HAP-1 (cell line): Measurements from ENCODE around the gene ALPK1.
A peak's percentile ranks its signal among the peaks of the same experiment; 100 is the strongest.
"Not testable (repeated sequence)": the region's sequence is repeated elsewhere in the genome, so short reads cannot be mapped to it uniquely, and the experiment has no call there.

Experiments
- DNase-seq, 2 experiments: peaks; one replicate each; pipeline ENCODE4 v3.0.0-alpha.2; 2016 to 2020; ENCODE audit warnings: low spot score in 2 of 2
- H3K27me3 ChIP-seq: fragments of 250-450 bp; sonication (Bioruptor Pico); 2 replicates; pipeline ENCODE4 v1.5.1; 2020; ENCODE audit warnings: low read depth, mild to moderate bottlenecking, moderate library complexity
- H3K36me3 ChIP-seq: fragments of 250-450 bp; sonication (Bioruptor Pico); replicated peaks from 2 replicates; pipeline ENCODE4 v1.5.1; 2020; ENCODE audit warnings: mild to moderate bottlenecking
- H3K4me1 ChIP-seq: fragments of 250-450 bp; sonication (Bioruptor Pico); 2 replicates; pipeline ENCODE4 v1.5.1; 2020; ENCODE audit warnings: mild to moderate bottlenecking
- H3K4me3 ChIP-seq: fragments of 250-450 bp; sonication (Bioruptor Pico); 2 replicates; pipeline ENCODE4 v1.5.1; 2020; ENCODE audit warnings: mild to moderate bottlenecking, moderate library complexity
- H3K9me3 ChIP-seq: fragments of 250-450 bp; sonication (Bioruptor Pico); 2 replicates; pipeline ENCODE4 v1.5.1; 2020; ENCODE audit warnings: mild to moderate bottlenecking, moderate library complexity
- in situ Hi-C: fragments of 300-500 bp; cut with MboI; formaldehyde crosslinking; loops from 3 replicates; pipeline ENCODE4 v1.14.3; 2020; ENCODE audit warnings: low sequenced_read_pairs, inconsistent platforms, mixed read lengths

ALPK1 gene

DNA sequence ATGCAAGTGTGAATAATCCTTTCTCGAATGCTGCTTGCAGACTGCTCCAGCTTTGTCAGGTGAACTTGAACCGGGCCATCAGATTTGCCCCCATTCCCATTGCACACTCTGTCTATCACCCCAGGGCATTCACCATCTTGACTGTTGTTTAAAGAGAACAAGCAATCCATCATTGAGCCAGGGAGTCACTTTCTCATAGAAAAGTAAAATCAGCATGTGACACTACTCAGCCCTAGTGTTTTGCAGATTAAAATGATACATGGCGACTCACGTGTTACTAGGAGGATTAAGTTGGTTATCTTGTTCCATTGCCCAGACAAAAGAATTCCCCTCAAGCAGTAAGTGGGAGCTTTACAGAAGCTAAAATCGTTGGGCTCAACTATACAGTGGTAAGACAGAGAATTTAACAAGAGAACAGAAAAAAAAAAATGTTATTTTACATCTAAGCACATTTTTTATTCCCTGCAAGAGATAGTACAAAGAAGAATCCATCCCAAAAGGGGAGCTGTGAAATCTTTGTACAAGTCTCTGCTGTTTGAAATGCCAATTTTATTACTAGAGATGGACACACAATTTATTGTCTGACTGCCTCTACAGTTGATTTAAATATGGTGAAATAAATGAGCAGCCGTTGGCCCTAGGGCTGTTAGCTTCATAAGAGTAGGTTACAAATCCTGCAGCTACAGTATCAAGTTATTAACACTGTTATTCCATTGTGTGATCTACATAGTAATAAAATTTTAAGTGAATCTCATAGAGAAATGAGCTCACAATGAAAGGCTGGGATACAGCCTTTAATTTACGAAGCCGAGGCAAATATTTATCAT, 151.3 kb downstream of the ALPK1 start:
- in situ Hi-C loops: loop anchor here (5.0 kb wide), 1 partner anchor 74 kb away; no protein-coding TSS in a partner anchor
- H3K36me3 ChIP-seq: no peaks in the 10 kb centered on the region
- no peaks in the 10 kb centered on the region for H3K27me3 ChIP-seq
- peak; percentile 93 to 99 for DNase-seq
- H3K9me3 ChIP-seq: 0 out of 2 replicates have a peak, but pooled peaks cover 2% of the 10 kb centered on the region
- peaks cover 35% of the 10 kb centered on the region for H3K4me1 ChIP-seq
- no peak overlapping the region for H3K4me3 ChIP-seq

DNA sequence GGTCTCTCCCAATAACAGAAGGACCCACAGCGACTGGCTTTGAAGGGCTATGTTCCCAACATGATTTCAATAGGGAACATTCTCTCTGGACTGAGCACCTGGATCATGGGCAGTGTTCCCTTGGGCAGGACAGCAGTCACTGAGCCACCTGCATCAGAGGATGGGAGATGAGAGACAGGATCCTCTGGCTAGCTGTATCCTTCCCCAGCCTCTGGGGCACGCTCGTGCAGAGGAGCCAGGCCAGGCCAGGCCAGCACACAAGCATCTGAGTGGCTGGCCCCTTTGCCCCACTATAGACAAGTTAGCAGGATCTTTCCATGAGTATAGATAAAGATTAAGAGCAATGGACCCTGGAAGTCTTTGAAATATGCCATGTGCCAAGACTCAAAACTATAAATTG, 152.5 kb downstream of the ALPK1 start:
- Histone ChIP-seq H3K4me3 (no peak overlapping the region), H3K36me3 (no peaks in the 10 kb centered on the region), H3K27me3 (no peaks in the 10 kb centered on the region), H3K4me1 (peaks cover 41% of the 10 kb centered on the region), H3K9me3 (0 out of 2 replicates have a peak, but pooled peaks cover 2% of the 10 kb centered on the region)
- no peak for DNase-seq
- in situ Hi-C loops: loop anchor here (5.0 kb wide), 1 partner anchor 73 kb away; no protein-coding TSS in a partner anchor

DNA sequence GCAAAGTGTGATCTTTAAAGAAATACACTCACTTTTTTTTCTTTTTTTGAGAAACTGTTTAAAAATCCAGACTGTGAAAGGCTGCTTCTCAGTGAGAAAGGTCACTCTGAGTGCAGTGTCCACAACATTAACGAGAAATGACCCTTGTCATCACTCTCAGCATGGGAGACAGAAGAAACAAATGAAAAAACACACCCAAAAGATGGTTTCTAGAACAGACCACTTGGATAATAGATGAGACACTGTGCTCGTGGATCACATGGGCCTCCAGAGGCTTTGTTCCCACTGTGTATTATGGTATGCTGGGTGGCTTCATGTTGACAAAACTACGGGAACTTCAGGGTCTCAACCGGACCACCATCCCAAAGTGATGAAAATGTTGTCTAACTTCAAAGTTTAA, 153.9 kb downstream of the ALPK1 start:
- in situ Hi-C loops: no loop called here
- Histone ChIP-seq H3K9me3 (no peaks in the 10 kb centered on the region), H3K4me1 (peaks cover 41% of the 10 kb centered on the region), H3K4me3 (no peak overlapping the region), H3K27me3 (no peaks in the 10 kb centered on the region), H3K36me3 (no peaks in the 10 kb centered on the region)
- DNase-seq: no peak

DNA sequence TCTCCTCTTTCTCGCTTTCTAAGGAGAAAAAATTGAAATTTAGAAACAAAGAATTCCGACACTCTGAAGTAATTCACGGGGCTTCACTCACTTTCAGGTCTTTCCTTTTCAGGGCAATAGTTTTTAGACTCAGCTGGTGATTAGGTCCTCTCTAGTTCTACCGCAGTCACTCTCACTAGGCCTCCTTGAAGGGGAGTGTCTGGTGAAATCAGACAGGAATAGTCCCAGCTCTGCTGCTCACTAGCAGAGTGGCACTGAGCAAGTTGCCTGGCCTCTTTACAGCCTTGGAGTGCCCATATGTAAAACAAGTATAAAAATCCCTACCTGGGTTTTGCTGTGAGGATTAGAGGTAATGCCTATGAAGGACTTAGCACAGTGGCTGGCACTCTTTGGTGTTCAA, 154.7 kb downstream of the ALPK1 start:
- in situ Hi-C loops: no loop called here
- Histone ChIP-seq H3K4me3 (no peak overlapping the region), H3K4me1 (peaks cover 41% of the 10 kb centered on the region), H3K27me3 (no peaks in the 10 kb centered on the region), H3K9me3 (no peaks in the 10 kb centered on the region), H3K36me3 (no peaks in the 10 kb centered on the region)
- no peak for DNase-seq

DNA sequence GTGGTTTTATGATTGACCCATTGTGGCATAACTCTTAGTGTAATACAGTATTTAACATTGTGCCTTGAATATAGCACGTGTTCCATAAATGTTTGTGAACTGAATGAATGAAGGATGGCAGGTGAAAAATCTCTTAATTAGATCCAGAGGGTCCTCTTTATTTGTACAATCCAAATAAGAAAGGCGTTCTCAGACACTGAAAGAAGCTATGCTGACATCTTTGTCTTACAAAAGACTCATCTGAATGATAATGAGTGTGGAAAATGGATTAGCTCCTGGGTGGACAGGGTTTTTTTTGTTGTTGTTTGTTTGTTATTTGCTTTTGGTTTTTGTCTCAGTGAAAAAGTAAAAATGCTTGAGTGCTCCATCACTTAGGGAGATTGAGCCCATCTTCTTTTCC, 156.2 kb downstream of the ALPK1 start:
- H3K4me3 ChIP-seq: no peak overlapping the region
- no peaks in the 10 kb centered on the region for H3K36me3 ChIP-seq
- no peaks in the 10 kb centered on the region for H3K27me3 ChIP-seq
- H3K4me1 ChIP-seq: peaks cover 31% of the 10 kb centered on the region
- peak in 1 of 2 experiments; percentile 66 for DNase-seq
- H3K9me3 ChIP-seq: no peaks in the 10 kb centered on the region
- in situ Hi-C loops: no loop called here

DNA sequence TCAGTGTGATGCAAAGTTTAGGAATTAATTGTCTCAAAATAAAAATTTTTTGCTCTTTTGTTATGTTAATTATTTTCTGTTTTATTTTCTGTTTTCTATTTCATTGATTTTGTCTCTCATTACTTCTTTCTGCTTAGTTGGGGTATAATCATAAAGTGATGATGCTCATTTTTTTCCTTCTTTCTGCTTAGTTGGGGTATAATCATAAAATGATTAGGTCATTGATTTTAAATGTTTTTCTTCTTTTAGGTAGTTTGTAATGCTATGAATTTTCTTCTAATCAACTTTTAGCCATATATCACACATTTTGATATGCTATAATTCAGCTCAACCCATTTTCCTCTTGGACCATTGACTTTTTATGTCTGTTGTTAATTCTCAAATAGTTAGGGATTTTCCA, 175.1 kb downstream of the ALPK1 start:
- H3K4me3 ChIP-seq: no peak overlapping the region
- no peak for DNase-seq
- no peaks in the 10 kb centered on the region for H3K27me3 ChIP-seq
- in situ Hi-C loops: no loop called here
- H3K9me3 ChIP-seq: 0 out of 2 replicates have a peak, but pooled peaks cover 3% of the 10 kb centered on the region
- H3K36me3 ChIP-seq: no peaks in the 10 kb centered on the region
- no peaks in the 10 kb centered on the region for H3K4me1 ChIP-seq

DNA sequence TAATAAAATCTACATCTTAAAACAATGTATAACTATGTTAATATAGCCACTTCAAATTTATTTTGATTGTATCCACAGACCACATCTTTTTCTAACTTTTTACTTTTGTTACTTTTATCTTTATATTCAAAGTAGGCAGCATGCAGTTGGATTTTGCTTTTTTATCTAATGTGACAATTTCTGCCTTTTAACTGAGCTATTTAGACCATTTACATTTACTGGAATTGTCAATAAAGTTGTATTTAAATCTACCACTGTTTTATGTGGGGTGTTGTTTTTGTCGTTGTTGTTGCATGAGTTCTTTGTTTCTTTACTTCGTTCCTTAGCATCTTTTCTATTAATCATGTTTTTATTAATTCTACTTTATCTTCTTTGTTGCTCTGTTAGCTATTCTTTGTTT, 176.8 kb downstream of the ALPK1 start:
- in situ Hi-C loops: no loop called here
- Histone ChIP-seq H3K9me3 (0 out of 2 replicates have a peak, but pooled peaks cover 3% of the 10 kb centered on the region), H3K36me3 (no peaks in the 10 kb centered on the region), H3K27me3 (no peaks in the 10 kb centered on the region), H3K4me3 (no peak overlapping the region), H3K4me1 (no peaks in the 10 kb centered on the region)
- DNase-seq: no peak

DNA sequence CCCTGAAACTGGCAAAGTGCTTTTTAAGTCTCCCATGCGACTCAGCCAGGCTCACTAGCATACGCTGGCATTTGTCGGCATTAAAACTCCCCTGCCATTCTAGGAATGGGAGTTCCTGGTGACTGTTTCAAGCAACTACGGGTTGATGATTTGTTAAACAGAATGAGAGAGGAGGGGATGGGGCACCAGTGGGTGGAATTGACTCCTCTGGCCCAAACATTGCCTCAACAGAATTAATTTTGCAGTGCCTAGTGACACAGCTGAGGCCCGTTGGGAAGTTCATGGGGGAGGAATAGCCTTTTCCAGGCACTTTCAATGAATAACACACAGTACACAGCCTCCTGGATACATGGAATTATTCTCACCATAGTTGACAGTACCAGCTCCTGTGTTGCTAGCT, 188.8 kb downstream of the ALPK1 start:
- H3K27me3 ChIP-seq: no peaks in the 10 kb centered on the region
- peaks cover 11% of the 10 kb centered on the region; the same call in 1 of the 2 replicates for H3K9me3 ChIP-seq
- in situ Hi-C loops: no loop called here
- no peaks in the 10 kb centered on the region for H3K4me1 ChIP-seq
- no peak overlapping the region for H3K4me3 ChIP-seq
- H3K36me3 ChIP-seq: no peaks in the 10 kb centered on the region
- DNase-seq: no peak

DNA sequence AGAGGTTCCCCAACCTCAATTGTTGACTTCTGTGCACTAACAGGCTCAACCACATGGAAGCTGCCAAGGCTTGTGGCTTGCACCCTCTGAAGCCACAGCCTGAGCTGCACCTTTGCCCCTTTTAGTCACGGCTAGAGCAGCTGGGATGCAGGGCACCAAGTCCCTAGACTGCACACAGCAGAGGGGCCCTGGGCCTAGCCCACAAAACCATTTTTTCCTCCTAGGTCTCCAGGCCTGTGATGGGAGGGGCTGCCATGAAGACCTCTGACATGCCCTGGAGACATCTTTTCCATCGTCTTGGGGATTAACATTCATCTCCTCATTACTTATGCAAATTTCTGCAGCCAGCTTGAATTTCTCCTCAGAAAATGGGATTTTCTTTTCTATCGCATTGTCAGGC, 193.6 kb downstream of the ALPK1 start:
- in situ Hi-C loops: not testable (repeated sequence)

More for the DNA sequence above, 193.6 kb downstream of the ALPK1 start:
- peaks cover 12% of the 10 kb centered on the region; the same call in 1 of the 2 replicates for H3K9me3 ChIP-seq
- H3K4me1 ChIP-seq, H3K27me3 ChIP-seq, H3K36me3 ChIP-seq, DNase-seq, H3K4me3 ChIP-seq: not testable (repeated sequence)
